Activated T-helper 1 cell treated with anti-CD3 and anti-CD28 coated beads, Interleukin-12 subunit alpha, Interleukin-12 subunit beta, Interleukin-2, Interleukin-4 antibody, amounts not matched to agents 30 ng/mL and 10 ng/mL and 1 ng/mL, durations not matched to agents 14 hours and 24 hours and 36 hours (primary cell): Measurements from ENCODE around the gene SHROOM3. TPM values are rescaled to one million over a fixed set of nuclear protein-coding genes. Genes with fewer than 3 reads are reported as not detected.
"Not testable (repeated sequence)": the region's sequence is repeated elsewhere in the genome, so short reads cannot be mapped to it uniquely, and the experiment has no call there.

Source experiments
- DNase-seq: peaks from one replicate; pipeline ENCODE4 v3.0.0; 2021; ENCODE audit warnings: low spot score
- H3K27ac Mint-ChIP-seq: one replicate; pipeline ENCODE4 v1.8.0; 2021; ENCODE audit warnings: mild to moderate bottlenecking, mixed read lengths
- H3K27me3 Mint-ChIP-seq: one replicate; pipeline ENCODE4 v1.8.0; 2022; ENCODE audit warnings: mild to moderate bottlenecking, moderate library complexity, mixed read lengths; ENCODE audit not compliant: insufficient read depth
- H3K36me3 Mint-ChIP-seq: one replicate; pipeline ENCODE4 v1.8.0; 2021; ENCODE audit warnings: low read depth, mixed read lengths
- H3K4me1 Mint-ChIP-seq: one replicate; pipeline ENCODE4 v1.8.0; 2021; ENCODE audit warnings: low read depth, mixed read lengths
- H3K4me3 Mint-ChIP-seq: one replicate; pipeline ENCODE4 v1.8.0; 2021; ENCODE audit warnings: mild to moderate bottlenecking, moderate library complexity, mixed read lengths
- H3K9me3 Mint-ChIP-seq: one replicate; pipeline ENCODE4 v1.8.0; 2021; ENCODE audit warnings: mixed read lengths
- intact Hi-C: fragments of 100-400 bp; cut with micrococcal nuclease; formaldehyde crosslinking; loops from one replicate; pipeline ENCODE4 v1.15.1; 2024
- total RNA-seq: library from RNA; stranded (reverse); gene quantifications from 2 replicates; pipeline ENCODE4 v1.2.3, GENCODE V29; 2022

The SHROOM3 gene
- total RNA-seq, 1 donor from 2014 or later, result 0.05 TPM

- H3K27me3 Mint-ChIP-seq, DNase-seq, H3K27ac Mint-ChIP-seq, H3K9me3 Mint-ChIP-seq, H3K4me3 Mint-ChIP-seq, H3K36me3 Mint-ChIP-seq, H3K4me1 Mint-ChIP-seq, intact Hi-C loops: not testable (repeated sequence)
Observed at GRCh38 chr4:76454073-76454472, 19.0 kb downstream of the SHROOM3 start.

- Mint-ChIP-seq H3K27me3 (peaks cover 7% of the 10 kb centered on the region), H3K4me3 (no peak overlapping the region), H3K9me3 (peaks cover 3% of the 10 kb centered on the region), H3K36me3 (peaks cover under 1% of the 10 kb centered on the region), H3K27ac (no peak overlapping the region), H3K4me1 (no peaks in the 10 kb centered on the region)
- intact Hi-C loops, result no loop called here
- no peak for DNase-seq
Observed at GRCh38 chr4:76457885-76458284, 22.9 kb downstream of the SHROOM3 start.

- Mint-ChIP-seq H3K27ac (no peak overlapping the region), H3K4me3 (no peak overlapping the region), H3K27me3 (peaks cover 5% of the 10 kb centered on the region), H3K9me3 (peaks cover 8% of the 10 kb centered on the region), H3K36me3 (peaks cover 2% of the 10 kb centered on the region), H3K4me1 (no peaks in the 10 kb centered on the region)
- intact Hi-C loops, result no loop called here
- no peak for DNase-seq
Observed at GRCh38 chr4:76458297-76458696, 23.3 kb downstream of the SHROOM3 start.

GRCh38 chr4:76458825-76459224, 23.8 kb downstream of the SHROOM3 start:
- Mint-ChIP-seq H3K4me3 (no peak overlapping the region), H3K4me1 (no peaks in the 10 kb centered on the region), H3K36me3 (peaks cover 2% of the 10 kb centered on the region), H3K9me3 (peaks cover 9% of the 10 kb centered on the region), H3K27me3 (no peaks in the 10 kb centered on the region), H3K27ac (no peak overlapping the region)
- intact Hi-C loops, result no loop called here
- DNase-seq, result no peak

GRCh38 chr4:76459291-76459723, 24.3 kb downstream of the SHROOM3 start:
- no peak overlapping the region for H3K27ac Mint-ChIP-seq
- H3K27me3 Mint-ChIP-seq, result no peaks in the 10 kb centered on the region
- intact Hi-C loops, result no loop called here
- H3K36me3 Mint-ChIP-seq, result peaks cover 2% of the 10 kb centered on the region
- H3K4me3 Mint-ChIP-seq, result no peak overlapping the region
- no peaks in the 10 kb centered on the region for H3K4me1 Mint-ChIP-seq
- H3K9me3 Mint-ChIP-seq, result peaks cover 11% of the 10 kb centered on the region
- DNase-seq, result no peak

- DNase-seq, result no peak
- Mint-ChIP-seq H3K4me3 (no peak overlapping the region), H3K27ac (no peak overlapping the region), H3K9me3 (peaks cover 13% of the 10 kb centered on the region), H3K36me3 (peaks cover 2% of the 10 kb centered on the region), H3K27me3 (peaks cover 3% of the 10 kb centered on the region), H3K4me1 (no peaks in the 10 kb centered on the region)
- intact Hi-C loops, result no loop called here
Observed at GRCh38 chr4:76463568-76463967, 28.5 kb downstream of the SHROOM3 start.

GRCh38 chr4:76470064-76470463, 35.0 kb downstream of the SHROOM3 start:
- no peaks in the 10 kb centered on the region for H3K36me3 Mint-ChIP-seq

GRCh38 chr4:76470532-76470931, 35.5 kb downstream of the SHROOM3 start:
- Mint-ChIP-seq H3K36me3 (no peaks in the 10 kb centered on the region), H3K27ac (no peak overlapping the region), H3K9me3 (no peaks in the 10 kb centered on the region), H3K27me3 (peaks cover 5% of the 10 kb centered on the region), H3K4me3 (no peak overlapping the region), H3K4me1 (no peaks in the 10 kb centered on the region)
- DNase-seq, result no peak
- intact Hi-C loops, result no loop called here

More at GRCh38 chr4:76470064-76470463, 35.0 kb downstream of the SHROOM3 start:
- H3K27ac Mint-ChIP-seq, result no peak overlapping the region
- no peaks in the 10 kb centered on the region for H3K4me1 Mint-ChIP-seq
- H3K9me3 Mint-ChIP-seq, result no peaks in the 10 kb centered on the region
- H3K4me3 Mint-ChIP-seq, result no peak overlapping the region
- intact Hi-C loops, result no loop called here
- H3K27me3 Mint-ChIP-seq, result peaks cover 5% of the 10 kb centered on the region
- DNase-seq, result no peak

- H3K9me3 Mint-ChIP-seq, result peaks cover 7% of the 10 kb centered on the region
- intact Hi-C loops, result no loop called here
- H3K4me3 Mint-ChIP-seq, result no peak overlapping the region
- no peak overlapping the region for H3K27ac Mint-ChIP-seq
- no peaks in the 10 kb centered on the region for H3K4me1 Mint-ChIP-seq
- H3K36me3 Mint-ChIP-seq, result no peaks in the 10 kb centered on the region
- DNase-seq, result no peak
- H3K27me3 Mint-ChIP-seq, result peaks cover 6% of the 10 kb centered on the region
Observed at GRCh38 chr4:76476571-76476970, 41.5 kb downstream of the SHROOM3 start.

- peaks cover 14% of the 10 kb centered on the region for H3K27me3 Mint-ChIP-seq
- intact Hi-C loops, result no loop called here
- no peak overlapping the region for H3K4me3 Mint-ChIP-seq
- H3K36me3 Mint-ChIP-seq, result no peaks in the 10 kb centered on the region
- DNase-seq, result no peak
- no peaks in the 10 kb centered on the region for H3K4me1 Mint-ChIP-seq
- H3K9me3 Mint-ChIP-seq, result peaks cover 7% of the 10 kb centered on the region
- H3K27ac Mint-ChIP-seq, result no peak overlapping the region
Observed at GRCh38 chr4:76484654-76485053, 49.6 kb downstream of the SHROOM3 start.

- no peaks in the 10 kb centered on the region for H3K4me1 Mint-ChIP-seq
- peaks cover 14% of the 10 kb centered on the region for H3K27me3 Mint-ChIP-seq
- peaks cover 6% of the 10 kb centered on the region for H3K9me3 Mint-ChIP-seq
- intact Hi-C loops, result no loop called here
- no peak overlapping the region for H3K4me3 Mint-ChIP-seq
- no peak for DNase-seq
- H3K27ac Mint-ChIP-seq, result no peak overlapping the region
- H3K36me3 Mint-ChIP-seq, result no peaks in the 10 kb centered on the region
Observed at GRCh38 chr4:76485450-76485849, 50.4 kb downstream of the SHROOM3 start.

- H3K4me1 Mint-ChIP-seq, result no peaks in the 10 kb centered on the region
Observed at GRCh38 chr4:76486588-76487276, 51.7 kb downstream of the SHROOM3 start.

GRCh38 chr4:76487621-76488020, 52.6 kb downstream of the SHROOM3 start:
- intact Hi-C loops, result no loop called here
- H3K27ac Mint-ChIP-seq, result no peak overlapping the region
- no peaks in the 10 kb centered on the region for H3K36me3 Mint-ChIP-seq
- no peaks in the 10 kb centered on the region for H3K4me1 Mint-ChIP-seq
- no peak for DNase-seq
- peaks cover 7% of the 10 kb centered on the region for H3K27me3 Mint-ChIP-seq
- no peaks in the 10 kb centered on the region for H3K9me3 Mint-ChIP-seq
- no peak overlapping the region for H3K4me3 Mint-ChIP-seq

More at GRCh38 chr4:76486588-76487276, 51.7 kb downstream of the SHROOM3 start:
- Mint-ChIP-seq H3K36me3 (no peaks in the 10 kb centered on the region), H3K4me3 (no peak overlapping the region), H3K27me3 (peaks cover 11% of the 10 kb centered on the region), H3K9me3 (no peaks in the 10 kb centered on the region), H3K27ac (no peak overlapping the region)
- intact Hi-C loops, result no loop called here
- no peak for DNase-seq

- Mint-ChIP-seq H3K27ac (no peak overlapping the region), H3K4me3 (no peak overlapping the region), H3K9me3 (no peaks in the 10 kb centered on the region), H3K36me3 (no peaks in the 10 kb centered on the region), H3K4me1 (no peaks in the 10 kb centered on the region), H3K27me3 (peaks cover 7% of the 10 kb centered on the region)
- intact Hi-C loops, result no loop called here
- DNase-seq, result no peak
Observed at GRCh38 chr4:76488455-76488854, 53.4 kb downstream of the SHROOM3 start.
